ENCODE data around the gene SHROOM3.

- TF ChIP-seq CTCF (IDR thresholded peaks at IDR 0.05) = no peak
- no peak for TF ChIP-seq POLR2A (IDR thresholded peaks at IDR 0.05)
Measured at GRCh38 chr4:76610751-76611547, 175.9 kb downstream of the SHROOM3 start.
